Lower lobe of right lung (tissue), 2 donors: Measurements from ENCODE around the gene PRRT1B. TPM values are rescaled to one million over a fixed set of nuclear protein-coding genes. Genes with fewer than 3 reads are reported as not detected.

Experiments used
- ATAC-seq, 2 donors: fragments of 200-7000 bp; cut with Tn5 transposase; one replicate each; pipeline ENCODE4 v1.9.1; 2020 to 2022; ENCODE audit warnings: mild to moderate bottlenecking in 2 of 2, moderate library complexity in 2 of 2
- DNase-seq: peaks from one replicate; pipeline ENCODE4 v3.0.0-alpha.2; 2020
- H3K27ac ChIP-seq: fragments of 200-600 bp; one replicate; pipeline ENCODE4 v1.8.0; 2022
- H3K27me3 ChIP-seq: fragments of 200-600 bp; one replicate; pipeline ENCODE4 v1.8.0; 2022; ENCODE audit warnings: low read depth
- H3K36me3 ChIP-seq: fragments of 200-600 bp; one replicate; pipeline ENCODE4 v1.8.0; 2022; ENCODE audit warnings: mild to moderate bottlenecking
- H3K4me1 ChIP-seq: fragments of 200-600 bp; one replicate; pipeline ENCODE4 v1.8.0; 2022
- H3K4me3 ChIP-seq: fragments of 200-600 bp; one replicate; pipeline ENCODE4 v1.8.0; 2022; ENCODE audit warnings: mild to moderate bottlenecking
- H3K9me3 ChIP-seq: fragments of 200-600 bp; one replicate; pipeline ENCODE4 v1.8.0; 2022
- intact Hi-C: fragments of 100-400 bp; cut with DNase I; formaldehyde crosslinking; loops from one replicate; pipeline ENCODE4 v1.11.0; 2022
- total RNA-seq: library from RNA; stranded (reverse); fragmentation: NEBNext Ultra II Directional; extraction: Animal tissue kit (Norgen Biotek cat#: 25700); gene quantifications from one replicate; pipeline ENCODE4 v1.2.1, GENCODE V29; 2021
- TF ChIP-seq, protein P1 (sequence below): fragments of 200-600 bp; IDR thresholded peaks from one replicate; pipeline ENCODE4 v1.8.0; 2022; ENCODE audit warnings: antibody characterized with exemption, mild to moderate bottlenecking
- donor health status: DM: no; HTN: yes; CAD: no; lungs with severe emphysema.

Gene PRRT1B
- total RNA-seq, 1 donor from 2014 or later = 6.3 TPM

DNA sequence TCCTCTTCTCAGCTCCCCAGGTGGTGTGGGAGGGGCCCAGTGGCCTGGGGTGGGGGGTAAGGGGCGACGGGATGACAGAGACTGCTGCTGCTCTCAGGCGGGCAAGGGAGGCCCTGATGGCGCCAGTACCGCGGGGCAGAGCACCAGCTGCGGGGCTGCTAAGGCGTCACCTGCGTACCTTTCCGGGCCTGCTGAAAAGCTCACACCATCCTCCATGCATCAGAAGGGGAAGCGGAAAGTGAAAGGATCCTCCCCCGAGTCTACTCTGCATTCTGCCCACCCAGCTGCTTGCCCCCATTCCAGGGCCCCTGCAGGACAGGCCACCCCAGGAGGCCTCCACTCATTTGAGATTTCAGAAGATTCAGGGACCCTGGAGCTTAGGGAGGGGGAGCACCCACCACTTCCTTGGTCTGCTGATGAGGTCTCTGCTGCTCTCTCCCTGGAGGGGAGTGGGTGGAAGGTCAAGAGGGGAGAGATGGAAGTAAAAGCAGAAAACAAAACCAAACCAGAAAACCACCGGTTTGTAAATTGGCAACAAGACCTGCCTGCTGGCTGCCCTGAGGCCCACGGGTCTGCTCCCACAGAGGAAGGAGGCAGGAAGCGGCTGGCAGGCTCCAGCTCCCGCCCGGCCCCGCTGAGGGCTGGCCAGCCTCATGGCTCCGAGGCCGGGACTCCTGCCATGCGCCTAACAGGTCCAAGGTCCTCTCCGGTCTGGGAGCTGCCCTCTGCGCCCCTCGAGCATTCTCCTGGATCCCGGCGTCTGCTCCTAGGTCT lies 33.6 kb downstream of the PRRT1B start:
- H3K4me3 ChIP-seq = no peak overlapping the region
- no peaks in the 10 kb centered on the region for H3K27me3 ChIP-seq
- no peaks in the 10 kb centered on the region for H3K9me3 ChIP-seq
- no peaks in the 10 kb centered on the region for H3K4me1 ChIP-seq
- no peak for DNase-seq
- intact Hi-C loops = no loop called here
- peak; percentile 7 to 18 for ATAC-seq
- TF ChIP-seq, protein P1, sequence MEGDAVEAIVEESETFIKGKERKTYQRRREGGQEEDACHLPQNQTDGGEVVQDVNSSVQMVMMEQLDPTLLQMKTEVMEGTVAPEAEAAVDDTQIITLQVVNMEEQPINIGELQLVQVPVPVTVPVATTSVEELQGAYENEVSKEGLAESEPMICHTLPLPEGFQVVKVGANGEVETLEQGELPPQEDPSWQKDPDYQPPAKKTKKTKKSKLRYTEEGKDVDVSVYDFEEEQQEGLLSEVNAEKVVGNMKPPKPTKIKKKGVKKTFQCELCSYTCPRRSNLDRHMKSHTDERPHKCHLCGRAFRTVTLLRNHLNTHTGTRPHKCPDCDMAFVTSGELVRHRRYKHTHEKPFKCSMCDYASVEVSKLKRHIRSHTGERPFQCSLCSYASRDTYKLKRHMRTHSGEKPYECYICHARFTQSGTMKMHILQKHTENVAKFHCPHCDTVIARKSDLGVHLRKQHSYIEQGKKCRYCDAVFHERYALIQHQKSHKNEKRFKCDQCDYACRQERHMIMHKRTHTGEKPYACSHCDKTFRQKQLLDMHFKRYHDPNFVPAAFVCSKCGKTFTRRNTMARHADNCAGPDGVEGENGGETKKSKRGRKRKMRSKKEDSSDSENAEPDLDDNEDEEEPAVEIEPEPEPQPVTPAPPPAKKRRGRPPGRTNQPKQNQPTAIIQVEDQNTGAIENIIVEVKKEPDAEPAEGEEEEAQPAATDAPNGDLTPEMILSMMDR = no peak
- H3K36me3 ChIP-seq = peaks cover 96% of the 10 kb centered on the region
- peak overlapping the region; percentile 46 for H3K27ac ChIP-seq

DNA sequence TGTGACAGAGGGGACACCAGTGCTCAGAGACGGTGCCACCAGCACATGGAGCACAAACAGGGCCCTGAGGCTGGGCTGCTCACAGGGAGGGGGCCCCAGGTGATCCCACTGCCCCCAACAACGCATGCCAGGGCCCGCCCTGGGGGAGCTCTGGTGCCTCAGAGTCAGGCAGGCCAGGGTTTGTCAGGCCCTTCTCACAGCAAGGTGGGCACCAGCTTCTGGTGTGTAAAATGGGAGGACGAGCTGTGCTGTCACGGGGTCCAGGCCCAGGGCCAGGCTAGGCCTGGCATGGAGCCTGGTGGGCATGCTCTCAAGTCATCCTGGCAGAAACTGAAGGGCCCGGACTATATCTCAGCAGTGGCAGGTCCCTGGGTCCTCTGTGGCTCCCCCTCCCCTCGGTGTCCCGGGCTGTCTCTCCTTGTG lies 34.5 kb downstream of the PRRT1B start:
- H3K4me3 ChIP-seq = no peak overlapping the region
- TF ChIP-seq, protein P1 = no peak
- no peaks in the 10 kb centered on the region for H3K27me3 ChIP-seq
- no peak overlapping the region for H3K27ac ChIP-seq
- peaks cover 5% of the 10 kb centered on the region for H3K4me1 ChIP-seq
- DNase-seq (no peak), ATAC-seq (peak in 1 of 2 donors; percentile 2)
- intact Hi-C loops = no loop called here
- H3K9me3 ChIP-seq = no peaks in the 10 kb centered on the region
- H3K36me3 ChIP-seq = peaks cover 100% of the 10 kb centered on the region

DNA sequence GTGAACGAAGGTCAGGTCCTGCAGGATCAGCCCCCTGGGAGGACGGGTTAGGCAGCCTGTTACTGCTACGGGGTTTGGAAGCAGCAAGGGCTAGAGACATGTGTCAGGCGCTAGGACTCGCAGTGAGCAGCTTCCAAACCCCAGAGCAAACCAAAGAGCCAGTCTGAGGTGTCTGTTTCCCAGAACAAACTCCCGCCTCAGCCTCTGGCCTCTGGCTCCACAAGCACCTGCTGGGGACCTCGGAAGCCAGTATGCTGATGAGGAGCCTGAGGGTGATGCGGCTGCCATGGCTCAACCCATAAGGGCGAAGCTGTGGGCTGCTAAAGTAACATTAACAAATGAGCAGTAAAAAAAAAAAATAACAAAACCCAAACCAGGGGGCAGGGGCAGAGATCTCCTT lies 35.0 kb downstream of the PRRT1B start:
- Histone ChIP-seq H3K4me3 (no peak overlapping the region), H3K36me3 (peaks cover 100% of the 10 kb centered on the region), H3K9me3 (no peaks in the 10 kb centered on the region), H3K27ac (no peak overlapping the region), H3K4me1 (peaks cover 11% of the 10 kb centered on the region), H3K27me3 (no peaks in the 10 kb centered on the region)
- intact Hi-C loops = no loop called here
- TF ChIP-seq, protein P1 = no peak
- DNase-seq (no peak), ATAC-seq (no peak)

DNA sequence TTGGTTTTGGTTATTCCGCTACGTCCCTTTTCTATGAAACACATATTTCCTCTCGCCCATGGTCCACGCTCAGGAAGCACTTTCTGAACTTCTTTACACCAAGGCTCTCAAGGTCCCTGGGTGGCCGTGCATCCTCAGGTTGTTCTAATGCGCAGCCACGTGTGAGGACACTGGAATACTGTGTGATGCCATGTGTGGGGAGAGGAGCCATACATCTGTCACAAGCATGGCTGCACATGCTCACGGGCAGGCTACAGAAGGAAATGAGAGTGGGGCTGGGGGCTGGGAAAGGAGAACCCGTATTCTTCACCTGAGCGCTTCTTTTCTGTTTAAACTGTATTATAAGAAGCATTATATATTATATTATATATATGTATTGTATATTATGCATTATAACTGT lies 36.7 kb downstream of the PRRT1B start:
- TF ChIP-seq, protein P1 = no peak
- ATAC-seq = no peak
- Histone ChIP-seq H3K27me3 (no peaks in the 10 kb centered on the region), H3K4me3 (no peak overlapping the region), H3K9me3 (no peaks in the 10 kb centered on the region), H3K36me3 (peaks cover 88% of the 10 kb centered on the region), H3K4me1 (peaks cover 15% of the 10 kb centered on the region), H3K27ac (no peak overlapping the region)
- intact Hi-C loops = no loop called here
- no peak for DNase-seq

DNA sequence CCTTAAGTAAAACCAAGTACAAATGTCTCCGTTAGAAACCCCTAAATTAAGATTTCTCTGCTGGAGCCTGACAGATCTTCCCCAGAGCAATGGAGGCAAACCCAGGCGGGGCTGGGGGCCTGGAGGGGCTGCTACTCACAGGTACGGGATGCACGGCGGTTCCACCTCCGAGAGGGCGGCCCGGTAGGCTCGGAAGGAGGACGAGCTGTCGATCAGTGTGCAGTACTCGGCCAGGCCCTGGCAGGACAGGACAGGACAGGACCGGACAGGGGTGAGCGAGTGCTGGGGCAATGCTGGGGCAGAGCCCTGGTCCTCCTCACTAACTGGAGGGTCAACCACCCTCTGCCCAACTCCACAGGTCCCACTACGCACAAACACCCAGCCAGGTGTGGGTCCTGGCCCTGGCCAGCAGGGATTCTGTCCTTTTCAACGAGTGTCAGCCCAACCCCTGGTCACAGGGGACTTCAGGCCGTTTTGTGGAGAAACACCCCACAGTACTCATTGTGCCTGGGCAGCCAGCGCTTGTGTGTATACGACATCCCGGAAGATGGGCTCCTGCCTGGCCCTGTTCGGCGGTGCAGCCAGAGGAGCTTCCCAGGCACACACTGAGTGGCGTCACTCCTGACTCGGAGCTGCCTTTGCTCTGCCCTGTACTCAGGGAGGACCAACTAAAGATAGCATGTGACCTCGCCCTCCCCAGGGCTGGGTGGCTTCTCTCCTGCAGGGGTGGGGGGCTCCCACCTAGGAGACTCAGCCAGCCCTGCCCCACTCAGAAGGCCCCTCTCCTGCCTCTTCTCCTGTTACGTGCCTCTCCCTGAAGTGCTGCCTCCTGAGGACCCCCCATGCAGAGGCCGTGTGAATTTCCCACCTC lies 37.4 kb downstream of the PRRT1B start:
- intact Hi-C loops = no loop called here
- Histone ChIP-seq H3K36me3 (peaks cover 88% of the 10 kb centered on the region), H3K27ac (no peak overlapping the region), H3K9me3 (no peaks in the 10 kb centered on the region), H3K4me1 (peaks cover 15% of the 10 kb centered on the region), H3K4me3 (no peak overlapping the region), H3K27me3 (no peaks in the 10 kb centered on the region)
- TF ChIP-seq, protein P1 = no peak
- ATAC-seq (no peak), DNase-seq (no peak)
